Inferior parietal cortex (tissue), 1 donor: ENCODE data around the gene C20orf173.
"Not testable (repeated sequence)": the region's sequence is repeated elsewhere in the genome, so short reads cannot be mapped to it uniquely, and the experiment has no call there.

Experiments used
- DNase-seq: peaks from one replicate; pipeline ENCODE4 v3.0.0-alpha.2; 2016; ENCODE audit errors: extremely low spot score

C20orf173 gene

DNA sequence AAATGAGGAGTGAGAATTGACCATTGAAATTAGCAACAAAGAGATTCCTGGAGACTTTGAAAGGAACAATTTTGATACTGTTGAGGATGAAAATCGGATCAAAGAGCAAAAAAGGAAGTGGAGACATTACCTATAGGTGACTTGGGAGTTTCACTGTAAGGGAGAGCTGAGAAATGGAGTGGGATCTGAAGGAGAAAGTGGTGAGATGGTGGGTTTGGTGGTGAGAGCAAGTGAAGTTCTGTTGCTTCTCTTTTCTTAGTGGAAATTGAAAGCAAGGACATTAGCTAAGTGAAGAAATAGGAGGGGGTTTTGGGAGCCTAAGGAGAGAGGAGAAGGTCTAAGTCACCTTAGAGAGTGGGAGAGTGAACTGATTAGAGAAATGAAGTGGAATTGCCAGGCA, 16.7 kb upstream of the C20orf173 start:
- DNase-seq, result no peak

DNA sequence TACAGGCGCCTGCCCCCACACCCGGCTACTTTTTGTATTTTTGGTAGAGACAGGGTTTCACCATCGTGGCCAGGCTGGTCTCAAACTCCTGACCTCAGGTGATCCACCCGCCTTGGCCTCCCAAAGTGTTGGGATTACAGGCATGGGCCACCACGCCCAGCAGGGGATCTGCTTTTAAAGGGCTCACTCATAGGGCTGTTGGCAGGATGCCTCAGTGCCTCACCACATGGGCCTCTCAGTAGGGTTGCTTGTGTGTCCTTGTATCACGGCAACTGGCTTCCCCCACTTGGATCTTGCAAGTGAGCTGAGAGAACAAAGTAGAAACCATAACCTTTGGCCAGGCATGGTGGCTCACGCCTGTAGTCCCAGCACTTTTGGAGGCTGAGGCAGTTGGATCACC, 15.5 kb upstream of the C20orf173 start:
- DNase-seq, result not testable (repeated sequence)

DNA sequence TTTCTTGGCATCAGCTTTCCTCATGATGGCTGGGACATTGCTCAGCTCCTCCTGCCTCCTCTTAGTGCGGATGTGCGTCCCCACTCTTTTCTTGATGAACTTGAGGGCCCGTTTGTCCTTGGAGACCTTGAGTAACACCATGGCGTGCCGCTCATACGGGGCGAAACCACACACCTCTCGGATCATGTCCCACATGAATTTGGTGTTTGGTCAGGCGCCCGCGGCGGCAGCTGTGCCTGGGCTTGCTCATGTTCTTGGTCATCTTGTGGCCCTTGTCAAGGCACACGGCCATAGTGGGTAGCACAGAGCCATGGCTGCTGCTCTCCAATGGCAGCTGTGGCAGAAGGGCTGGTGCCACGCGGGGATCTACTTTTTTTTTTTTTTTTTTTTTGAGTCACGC, 15.0 kb upstream of the C20orf173 start:
- DNase-seq, result no peak

DNA sequence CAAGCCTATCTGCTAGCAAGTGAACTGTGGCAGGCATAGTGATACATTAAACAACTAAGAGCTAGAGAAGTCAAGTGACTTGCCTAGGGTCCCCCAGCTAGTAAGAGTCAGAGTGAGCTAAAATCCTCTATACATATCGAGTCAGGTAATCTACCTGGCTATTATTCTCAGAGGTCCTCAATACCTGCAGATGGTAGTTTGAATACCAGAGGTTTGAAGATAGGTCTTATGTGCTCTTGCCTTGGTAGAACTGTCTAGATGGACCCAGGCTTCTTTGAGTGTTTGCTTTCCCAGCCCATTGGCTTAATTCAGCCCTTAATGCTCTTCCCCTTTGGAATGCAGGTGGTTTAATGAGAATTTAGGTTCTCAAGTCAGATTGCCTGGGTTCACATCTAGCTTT, 13.5 kb upstream of the C20orf173 start:
- DNase-seq, result no peak

DNA sequence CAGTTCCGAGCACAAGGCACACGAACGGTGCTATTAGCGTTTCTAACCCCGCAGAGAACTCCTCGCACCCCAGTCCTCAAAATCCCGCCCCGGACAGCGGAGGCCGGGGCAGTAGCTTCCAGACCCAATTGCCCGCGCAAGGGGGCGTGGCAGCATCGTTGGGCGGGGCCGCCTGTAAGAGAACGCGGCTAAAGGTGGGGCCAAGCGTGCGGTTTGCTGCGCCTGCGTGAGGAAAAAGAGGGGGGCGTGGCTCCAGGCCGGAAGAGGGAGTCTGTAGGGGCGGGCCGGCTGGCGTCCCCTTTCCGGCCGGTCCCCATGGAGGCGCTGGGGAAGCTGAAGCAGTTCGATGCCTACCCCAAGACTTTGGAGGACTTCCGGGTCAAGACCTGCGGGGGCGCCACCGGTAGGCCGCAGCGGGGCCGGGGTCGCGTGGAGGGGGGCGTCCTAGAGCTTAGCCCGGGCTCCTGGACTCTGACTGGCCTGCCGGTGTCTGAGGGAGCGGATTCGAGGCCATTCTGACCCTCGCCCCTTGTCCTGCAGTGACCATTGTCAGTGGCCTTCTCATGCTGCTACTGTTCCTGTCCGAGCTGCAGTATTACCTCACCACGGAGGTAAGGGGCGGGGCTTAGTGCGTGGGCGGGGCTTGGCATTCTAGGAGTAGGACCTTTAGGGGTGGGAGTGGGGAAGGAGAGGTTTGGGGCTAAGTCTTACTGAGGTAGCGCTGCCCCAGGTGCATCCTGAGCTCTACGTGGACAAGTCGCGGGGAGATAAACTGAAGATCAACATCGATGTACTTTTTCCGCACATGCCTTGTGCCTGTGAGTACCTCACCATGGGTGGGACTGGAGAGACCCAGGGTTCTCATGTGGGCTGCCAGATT, 12.6 kb upstream of the C20orf173 start, which contains the start of gene ERGIC3:
ERGIC3 (plus strand) TSS at position 296 of the 880 bp plus-strand sequence; CDS start at position 316, 20 bp downstream.
- peak; percentile 93 for DNase-seq

DNA sequence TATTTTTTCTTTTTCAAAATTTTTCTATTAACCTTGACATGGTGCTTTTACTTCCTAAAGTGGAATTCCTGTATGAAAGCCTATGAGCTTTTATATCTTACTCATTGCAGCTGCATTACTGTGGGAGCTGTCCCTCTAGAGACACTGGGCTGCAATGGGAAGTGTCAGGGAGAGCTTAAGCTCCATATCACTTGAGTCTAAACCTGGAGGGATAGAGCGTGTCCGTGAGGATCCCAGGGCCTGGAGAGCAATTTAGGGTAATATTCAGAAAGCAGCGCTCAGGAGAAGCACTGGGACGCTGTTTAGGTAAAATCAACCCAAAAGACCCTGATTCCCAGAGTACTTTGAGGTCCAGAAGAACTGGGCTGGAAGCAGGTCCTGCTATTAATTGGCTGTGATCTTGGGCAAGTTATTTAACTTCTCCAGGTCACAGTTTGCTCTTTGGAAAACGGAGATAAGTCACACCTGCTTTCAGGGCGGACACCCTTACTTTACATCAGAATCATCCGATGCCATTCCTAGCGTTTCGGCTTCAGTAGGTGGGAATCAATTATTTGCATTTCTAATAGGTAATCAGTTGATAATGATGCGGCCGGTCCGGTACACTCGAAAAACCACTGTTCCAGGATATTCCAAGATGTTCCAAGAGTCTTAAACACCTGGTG, 11.8 kb upstream of the C20orf173 start:
- no peak for DNase-seq

DNA sequence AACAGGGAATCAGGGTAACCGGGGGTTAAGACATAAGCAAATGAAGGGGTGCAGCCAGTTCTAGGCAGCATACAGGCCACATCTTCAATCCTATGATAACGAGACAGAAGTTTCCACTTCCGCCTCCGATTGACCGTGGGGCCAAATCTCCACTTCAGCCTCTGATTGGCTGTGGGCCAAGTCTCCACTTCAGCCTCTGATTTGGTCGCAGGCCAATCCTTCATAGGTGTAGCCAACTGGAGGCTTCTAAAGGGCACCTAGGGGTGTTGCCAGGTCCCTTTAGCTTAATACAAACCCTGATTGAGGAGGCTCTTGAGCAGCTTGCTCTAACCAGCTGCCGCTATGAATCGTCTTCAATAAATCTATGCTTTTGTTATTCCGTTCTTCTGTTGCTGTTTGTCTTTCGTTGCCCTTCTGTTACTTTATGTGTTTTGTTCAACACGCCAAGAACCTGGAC, 10.3 kb upstream of the C20orf173 start:
- no peak for DNase-seq

DNA sequence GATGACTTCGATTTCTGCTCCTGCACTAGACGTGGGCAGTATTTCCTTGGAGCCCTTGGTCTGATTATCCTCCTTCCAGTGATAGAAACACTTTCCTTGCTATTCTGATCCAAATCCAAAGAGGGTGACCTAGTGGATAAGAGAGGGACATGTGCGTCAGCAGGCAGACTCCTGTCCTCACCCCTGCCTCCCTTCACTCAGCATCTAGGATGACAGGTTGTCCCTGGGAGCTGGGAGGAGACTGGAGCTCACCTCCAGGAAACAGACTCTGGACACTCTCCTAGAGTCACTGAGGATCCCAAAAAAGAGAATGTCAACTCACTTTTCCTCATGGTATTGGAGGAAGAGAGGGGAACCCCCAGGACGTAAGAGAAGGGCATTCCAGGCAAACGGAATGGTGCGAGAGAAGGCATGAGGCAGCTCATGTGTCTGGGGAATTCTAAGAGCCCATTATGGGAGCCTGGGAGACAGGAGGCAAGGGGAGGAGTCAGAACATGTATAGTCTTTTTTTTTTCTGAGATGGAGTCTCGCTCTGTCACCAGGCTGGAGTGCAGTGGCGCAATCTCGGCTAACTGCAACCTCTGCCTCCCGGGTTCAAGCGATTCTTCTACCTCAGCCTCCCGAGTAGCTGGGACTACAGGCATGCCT, 2.2 kb downstream of the C20orf173 start:
- DNase-seq, result no peak

DNA sequence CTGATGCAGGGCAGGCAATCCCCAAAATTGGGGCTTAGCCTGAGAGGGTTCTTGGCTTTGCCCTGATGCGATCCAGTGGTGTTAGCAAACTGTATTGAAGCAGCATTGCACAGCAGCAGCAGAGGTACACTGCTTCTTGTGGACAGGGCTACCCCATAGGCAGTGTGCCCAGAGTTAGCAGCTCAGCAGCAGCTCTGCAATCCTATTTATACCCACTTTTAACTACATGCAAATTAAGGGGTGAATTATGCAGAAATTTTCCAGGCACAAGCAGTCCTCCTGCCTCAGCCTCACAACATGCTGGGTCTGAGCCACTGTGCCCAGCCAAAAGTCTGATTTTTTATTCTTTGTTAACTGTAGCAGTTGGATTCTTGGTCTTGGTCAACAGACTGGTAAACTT, 3.8 kb downstream of the C20orf173 start:
- no peak for DNase-seq

DNA sequence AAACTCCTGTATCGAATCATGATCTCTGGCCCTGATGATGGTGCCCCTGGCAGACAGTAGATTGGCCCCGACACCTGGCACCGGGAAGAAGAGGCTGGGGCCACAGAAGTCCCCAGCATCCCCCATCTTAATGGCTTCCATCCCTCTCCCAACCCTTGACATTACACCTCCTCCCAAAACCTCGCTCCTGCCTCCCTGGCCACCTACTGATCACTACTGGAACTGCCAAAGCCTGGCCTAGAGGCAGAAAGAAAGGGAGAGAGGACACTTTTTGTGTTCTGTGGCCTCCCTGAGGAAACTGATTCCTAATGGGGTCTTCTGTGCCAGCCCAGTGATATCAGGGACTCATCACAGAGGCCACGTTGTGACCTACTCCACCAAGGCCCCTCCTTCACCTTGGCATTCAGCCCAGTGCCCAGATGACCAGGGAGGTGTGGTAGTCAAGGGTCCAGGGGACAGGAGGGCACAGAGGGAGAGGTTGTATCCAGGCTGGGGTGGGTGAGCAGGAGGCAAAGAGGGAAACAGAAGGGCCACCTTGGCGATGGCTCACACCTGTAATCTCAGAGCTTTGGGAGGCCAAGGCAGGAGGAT, 6.1 kb downstream of the C20orf173 start:
- no peak for DNase-seq

DNA sequence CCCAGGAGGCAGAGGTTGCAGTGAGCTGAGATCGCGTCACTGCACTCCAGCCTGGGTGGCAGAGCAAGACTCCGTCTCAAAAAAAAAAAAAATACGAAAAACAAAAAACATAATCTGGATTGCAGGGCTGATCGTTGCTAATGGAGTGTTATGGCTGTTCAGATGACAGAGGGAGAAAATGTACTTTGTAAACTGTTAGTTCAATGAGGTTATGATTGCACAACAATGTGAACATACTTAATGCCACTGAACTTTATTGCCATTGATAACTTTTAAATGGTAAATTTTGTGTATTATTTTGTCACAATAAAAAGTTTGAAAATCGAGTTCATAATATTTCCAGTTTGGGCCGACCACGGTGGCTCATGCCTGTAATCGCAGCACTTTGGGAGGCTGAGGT, 10.5 kb downstream of the C20orf173 start:
- no peak for DNase-seq

DNA sequence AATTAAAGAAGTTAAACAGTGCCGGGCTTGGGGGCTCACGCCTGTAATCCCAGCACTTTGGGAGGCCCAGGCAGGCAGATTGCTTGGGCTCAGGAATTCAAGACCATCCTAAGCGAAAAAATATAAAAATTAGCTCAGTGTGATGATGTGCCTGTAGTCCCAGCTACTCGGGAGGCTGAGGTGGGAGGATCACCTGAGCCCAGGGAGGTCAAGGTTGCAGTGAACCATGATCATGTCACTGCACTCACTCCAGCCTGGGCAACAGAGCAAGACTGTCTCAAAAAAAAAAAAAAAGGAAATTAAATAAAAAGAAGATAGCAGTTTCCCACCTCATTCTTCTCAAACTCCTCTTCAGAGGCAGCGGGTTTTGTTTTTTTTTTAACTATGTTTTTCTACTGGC, 11.7 kb downstream of the C20orf173 start:
- DNase-seq, result not testable (repeated sequence)

DNA sequence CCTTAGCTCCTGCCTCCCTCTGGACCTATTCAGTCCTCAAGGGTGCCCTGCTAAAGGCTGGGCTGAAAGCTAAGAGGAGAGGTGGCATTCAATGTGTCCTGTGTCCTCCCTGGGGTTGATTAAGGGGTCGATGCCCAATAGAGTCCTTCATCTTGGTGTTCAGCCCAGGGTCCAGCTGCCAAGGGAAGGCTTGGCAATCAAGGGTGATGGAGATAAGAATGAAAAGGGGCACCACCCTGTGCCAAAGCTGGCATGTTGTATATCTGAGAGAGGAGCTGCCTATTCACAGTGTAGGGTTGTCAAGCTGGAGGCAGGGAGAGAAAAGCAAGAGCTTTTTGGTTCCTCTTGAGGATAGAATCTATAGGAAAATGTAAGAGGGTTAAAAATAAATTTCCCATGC, 12.3 kb downstream of the C20orf173 start:
- DNase-seq, result no peak

DNA sequence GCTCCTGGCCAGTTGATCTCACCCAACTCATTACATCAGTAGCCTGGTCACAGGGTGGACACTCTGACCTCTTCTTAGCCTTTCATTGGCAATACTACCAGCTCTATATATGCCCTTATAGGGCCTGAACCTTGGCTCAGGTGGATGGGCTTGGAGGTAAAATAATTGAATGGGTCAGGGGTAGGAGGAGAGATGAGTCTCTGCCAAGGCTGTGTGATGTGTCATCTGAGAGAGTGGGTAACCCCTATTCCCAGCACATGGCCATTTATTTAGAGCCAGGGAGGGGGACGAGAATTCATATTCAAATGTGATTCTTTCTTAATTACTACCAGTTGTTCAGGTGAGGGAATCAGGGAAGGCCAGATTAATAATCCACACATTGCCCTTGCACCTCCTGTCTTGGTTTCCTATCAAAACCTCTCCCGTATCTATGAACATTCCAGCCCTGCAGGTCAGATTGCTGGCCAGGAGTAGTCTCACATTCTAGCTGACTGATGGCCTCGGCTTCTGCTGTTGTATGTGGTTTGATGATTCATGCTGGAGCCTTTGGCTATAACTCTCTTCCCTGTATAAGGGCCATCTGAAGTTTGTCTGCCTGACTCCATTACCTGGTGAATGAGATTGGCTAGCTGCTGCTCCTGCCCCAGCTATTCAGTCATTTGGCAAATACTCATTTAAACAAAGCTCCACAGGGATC, 13.4 kb downstream of the C20orf173 start:
- DNase-seq, result no peak

DNA sequence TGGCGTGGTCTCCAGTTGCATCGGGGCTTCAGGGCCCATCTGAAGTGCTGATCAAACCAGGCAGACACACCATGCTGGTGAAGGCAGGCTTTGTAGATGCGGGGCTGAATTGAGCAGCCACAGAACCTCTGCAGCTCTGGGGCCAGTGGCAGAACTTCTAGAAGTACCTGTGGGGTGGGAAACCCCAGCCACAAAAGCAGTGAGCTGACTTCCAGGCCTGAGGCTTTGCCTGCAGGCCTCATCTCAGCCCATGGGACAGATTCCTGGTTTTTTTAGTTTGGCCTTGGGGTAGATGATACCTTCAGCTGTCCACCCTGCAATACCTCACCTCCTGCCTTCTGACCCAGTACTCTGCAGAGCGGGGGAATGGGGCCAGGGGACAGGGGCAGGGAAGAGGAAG, 14.1 kb downstream of the C20orf173 start:
- no peak for DNase-seq

DNA sequence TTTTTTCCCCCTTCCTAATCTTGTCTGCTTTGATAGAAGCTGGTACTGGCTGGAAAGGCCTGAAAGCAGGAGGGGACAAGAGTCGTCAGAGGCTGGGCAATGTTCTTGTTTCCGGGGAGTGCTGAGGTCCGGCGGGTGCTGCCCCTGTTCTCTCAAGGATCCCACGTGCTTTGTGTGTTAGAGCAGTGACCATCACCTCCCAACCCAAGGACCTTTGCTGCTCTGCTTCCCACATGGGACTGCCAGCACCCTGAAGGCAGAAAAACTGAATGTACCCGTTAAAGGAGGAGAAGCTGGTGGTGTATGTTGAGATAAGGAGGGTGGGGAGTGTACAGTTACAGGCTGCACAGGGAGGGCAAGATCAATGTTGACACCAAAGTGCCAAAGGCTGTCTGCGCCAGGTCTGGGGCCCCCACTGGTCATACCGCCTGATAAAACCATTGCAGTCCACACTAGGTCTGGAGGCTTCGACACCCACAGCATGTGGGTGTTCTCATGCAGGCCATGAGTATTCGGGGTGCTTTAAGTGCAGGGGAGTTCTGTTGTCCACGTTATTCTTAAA, 15.0 kb downstream of the C20orf173 start:
- DNase-seq, result no peak

DNA sequence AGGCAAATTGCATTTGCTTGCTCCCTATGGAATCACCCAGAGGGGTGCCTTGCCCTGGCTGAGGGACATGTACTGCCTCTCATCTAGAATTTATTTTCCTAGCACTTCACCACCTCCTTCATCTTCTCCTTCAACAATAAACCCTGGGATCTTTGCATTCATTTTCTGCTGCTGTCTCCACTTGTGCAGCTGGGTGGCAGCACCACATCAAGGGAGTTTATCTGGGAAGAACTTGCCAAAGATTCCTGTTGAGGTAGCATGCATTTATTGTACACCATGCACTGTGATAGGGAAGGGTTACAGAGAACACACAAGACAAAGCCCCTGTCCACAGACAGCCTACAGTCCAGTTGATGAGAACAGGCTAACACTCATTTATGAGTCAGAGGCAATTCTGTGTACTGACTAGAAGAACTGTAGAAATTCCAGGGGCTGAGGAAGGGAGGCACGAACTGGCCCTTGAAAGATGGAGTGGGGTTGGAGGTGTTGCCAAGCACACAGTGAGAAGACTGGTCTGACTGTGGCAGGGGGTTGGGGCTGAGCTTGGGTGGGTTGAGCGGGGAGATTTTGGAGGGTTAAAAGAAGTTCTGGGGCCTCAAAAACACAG, 17.5 kb downstream of the C20orf173 start:
- peak; percentile 63 for DNase-seq

DNA sequence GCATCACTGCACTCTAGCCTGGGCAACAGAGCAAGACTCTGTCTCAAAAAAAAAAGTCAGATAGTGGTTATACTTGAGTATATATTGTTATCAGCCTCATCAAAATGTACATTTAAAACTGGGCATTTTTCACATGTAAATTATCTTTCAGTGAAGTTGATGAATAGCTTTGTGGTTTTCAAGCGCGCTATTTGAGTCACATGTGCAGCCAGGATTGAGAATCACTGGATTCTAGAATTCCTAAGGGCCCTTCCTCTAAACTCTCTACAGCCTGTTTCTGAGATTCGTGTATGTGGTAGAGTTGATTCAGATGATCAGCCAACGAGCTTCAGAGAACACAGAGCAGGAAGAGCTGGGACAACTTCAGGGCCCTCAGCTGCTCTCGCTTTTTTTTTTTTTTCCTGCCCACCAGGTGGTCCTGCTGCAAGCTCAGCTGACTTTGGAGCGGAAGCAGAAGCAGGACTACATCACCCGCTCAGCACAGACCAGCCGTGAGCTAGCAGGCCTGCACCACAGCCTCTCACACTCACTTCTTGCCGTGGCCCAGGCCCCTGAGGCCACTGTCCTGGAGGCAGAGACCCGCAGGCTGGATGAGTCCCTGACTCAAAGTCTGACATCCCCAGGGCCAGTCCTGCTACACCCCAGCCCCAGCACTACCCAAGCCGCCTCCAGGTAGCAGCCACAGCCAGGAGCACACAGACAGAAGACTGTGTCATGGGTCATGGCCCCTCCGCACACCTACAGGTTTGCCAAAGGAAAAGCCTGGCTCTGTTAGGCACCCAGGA, 18.3 kb downstream of the C20orf173 start:
- DNase-seq, result no peak

DNA sequence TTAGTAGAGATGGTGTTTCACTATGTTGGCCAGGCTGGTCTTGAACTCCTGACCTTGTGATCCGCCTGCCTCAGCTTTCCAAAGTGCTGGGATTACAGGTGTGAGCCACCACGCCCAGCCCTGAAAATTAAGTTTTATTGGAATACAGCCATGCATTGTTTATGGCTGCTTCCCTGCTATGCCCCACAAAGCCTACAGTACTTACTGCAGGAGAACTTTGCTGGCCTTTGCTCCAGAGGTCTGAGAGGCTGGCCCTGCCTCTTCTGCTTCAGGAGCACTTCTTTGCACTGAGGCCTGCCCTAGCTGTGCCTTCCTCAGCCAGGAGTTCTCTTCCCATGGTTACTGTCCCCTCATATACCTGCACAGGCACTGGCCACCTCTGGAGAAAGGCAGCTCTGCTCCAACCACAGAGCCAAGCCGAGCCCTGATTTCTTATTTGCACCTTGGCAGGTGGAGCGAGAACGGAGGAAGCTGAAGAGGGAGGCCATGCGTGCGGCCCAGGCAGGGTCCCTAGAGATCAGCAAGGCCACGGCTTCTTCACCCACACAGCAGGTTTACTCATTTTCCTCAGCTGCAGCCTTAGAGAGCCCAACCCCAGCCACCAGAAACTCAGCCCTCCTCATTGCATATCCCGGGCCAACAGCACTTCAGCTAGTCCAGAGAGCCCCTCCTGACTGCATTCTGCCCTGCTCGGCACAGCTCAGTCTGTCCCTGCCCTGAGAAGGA, 20.8 kb downstream of the C20orf173 start:
- DNase-seq, result no peak
